Uterus (tissue), 4 donors: ENCODE measurements around the gene UBE2M. TPM values are rescaled to one million over a fixed set of nuclear protein-coding genes. Genes with fewer than 3 reads are reported as not detected.

Experiments
- DNase-seq, 2 donors: peaks; one replicate each; pipeline ENCODE4 v3.0.0-alpha.2; 2019 to 2020
- H3K27ac ChIP-seq, 2 donors: fragments of 200-600 bp; sonication (generic); 1 replicate in 1 of 2; 2 replicates in 1 of 2; pipeline ENCODE4 v1.5.1; 2016 to 2018
- H3K27me3 ChIP-seq, 2 donors: fragments of 200-600 bp; sonication (generic); one replicate each; pipeline ENCODE4 v1.5.1; 2018 to 2019; ENCODE audit warnings: control low read depth in 1 of 2
- H3K36me3 ChIP-seq, 2 donors: fragments of 200-600 bp; sonication (generic); one replicate each; pipeline ENCODE4 v1.5.1; 2019; ENCODE audit warnings: control low read depth in 1 of 2
- H3K4me1 ChIP-seq, 2 donors: fragments of 200-600 bp; sonication (generic); one replicate each; pipeline ENCODE4 v1.5.1; 2018 to 2019; ENCODE audit warnings: control low read depth in 1 of 2
- H3K4me3 ChIP-seq, 2 donors: fragments of 200-600 bp; sonication (generic); 1 replicate in 1 of 2; 2 replicates in 1 of 2; pipeline ENCODE4 v1.5.1; 2018 to 2019; ENCODE audit warnings: mild to moderate bottlenecking in 1 of 2
- H3K9me3 ChIP-seq, 2 donors: fragments of 200-600 bp; sonication (generic); one replicate each; pipeline ENCODE4 v1.5.1; 2019; ENCODE audit warnings: control low read depth in 1 of 2
- CTCF ChIP-seq, 4 experiments: fragments of 200-600 bp in 2 of 4; fragments of 450-650 bp in 2 of 4; sonication (generic) in 2 of 4; IDR thresholded peaks; one replicate each; pipeline ENCODE4 v1.5.1; 2016 to 2019; ENCODE audit warnings: antibody characterized with exemption in 4 of 4, mild to moderate bottlenecking in 2 of 4, moderate library complexity in 1 of 4
- POLR2A ChIP-seq, 2 donors: fragments of 450-650 bp; IDR thresholded peaks; one replicate each; pipeline ENCODE4 v1.6.1; 2016; ENCODE audit warnings: antibody characterized with exemption in 2 of 2, mild to moderate bottlenecking in 1 of 2, moderate library complexity in 1 of 2
- intact Hi-C: fragments of 100-400 bp; cut with DNase I; formaldehyde crosslinking; loops from one replicate; pipeline ENCODE4 v1.15.1; 2023; ENCODE audit warnings: low total_unique reads
- total RNA-seq, 4 donors: library from RNA; depleted of rRNA in 3 of 4; stranded (reverse); fragments of >200 nt in 3 of 4; gene quantifications; one replicate each; pipeline versions ENCODE4 v1.1.0 to v1.2.4, GENCODE V29; 2014 to 2023
- donor health status: DM: yes; HTN: yes; CAD: no.

Gene UBE2M
- total RNA-seq, 4 donors from 2014 or later: 6.1 to 63.7 (median 24.9) TPM

- no peaks in the 10 kb centered on the region for H3K27me3 ChIP-seq
- TF ChIP-seq CTCF (IDR thresholded peaks at IDR 0.05): no peak
- TF ChIP-seq POLR2A (IDR thresholded peaks at IDR 0.05): no peak
- no peaks in the 10 kb centered on the region for H3K36me3 ChIP-seq
- no peak overlapping the region for H3K4me3 ChIP-seq
- H3K9me3 ChIP-seq: no peaks in the 10 kb centered on the region
- no peak for DNase-seq
- intact Hi-C loops: no loop called here
- no peak overlapping the region for H3K27ac ChIP-seq
- H3K4me1 ChIP-seq: peaks cover 0 to 4% of the 10 kb centered on the region in 2 donors
Observed at GRCh38 chr19:58584498-58585441, 26.4 kb upstream of the UBE2M start.

- intact Hi-C loops: no loop called here
- Histone ChIP-seq H3K27ac (no peak overlapping the region), H3K4me3 (no peak overlapping the region), H3K27me3 (no peaks in the 10 kb centered on the region), H3K9me3 (no peaks in the 10 kb centered on the region), H3K36me3 (no peaks in the 10 kb centered on the region), H3K4me1 (peaks cover 0 to 4% of the 10 kb centered on the region in 2 donors)
- no peak for DNase-seq
- TF ChIP-seq CTCF (IDR thresholded peaks at IDR 0.05) (no peak), POLR2A (IDR thresholded peaks at IDR 0.05) (no peak)
Observed at GRCh38 chr19:58582985-58583384, 24.6 kb upstream of the UBE2M start.

GRCh38 chr19:58581227-58582141 is 23.1 kb upstream of the UBE2M start:
- H3K4me1 ChIP-seq: peaks cover 0 to 4% of the 10 kb centered on the region in 2 donors
- DNase-seq: peak; percentile 86 to 87
- no peaks in the 10 kb centered on the region for H3K27me3 ChIP-seq
- peak; percentile 75 to 94 (median 88) for TF ChIP-seq CTCF (IDR thresholded peaks at IDR 0.05)
- peak in 1 of 2 donors; percentile 18 for TF ChIP-seq POLR2A (IDR thresholded peaks at IDR 0.05)
- intact Hi-C loops: no loop called here
- H3K36me3 ChIP-seq: no peaks in the 10 kb centered on the region
- peak overlapping the region; percentile 49 to 57 for H3K27ac ChIP-seq
- H3K9me3 ChIP-seq: no peaks in the 10 kb centered on the region
- H3K4me3 ChIP-seq: no peak overlapping the region

GRCh38 chr19:58579473-58580142 is 21.2 kb upstream of the UBE2M start:
- DNase-seq: no peak
- Histone ChIP-seq H3K27me3 (no peaks in the 10 kb centered on the region), H3K36me3 (no peaks in the 10 kb centered on the region), H3K4me1 (peaks cover 0 to 4% of the 10 kb centered on the region in 2 donors), H3K4me3 (no peak overlapping the region), H3K27ac (no peak overlapping the region), H3K9me3 (no peaks in the 10 kb centered on the region)
- intact Hi-C loops: no loop called here
- no peak for TF ChIP-seq POLR2A (IDR thresholded peaks at IDR 0.05)
- no peak for TF ChIP-seq CTCF (IDR thresholded peaks at IDR 0.05)
